Measurements from ENCODE around the gene MPP2.

Gene MPP2

GRCh38 chr17:43877451-43878155 is 29.7 kb downstream of the MPP2 start:
- TF ChIP-seq FOXM1 (IDR thresholded peaks at IDR 0.05; ENCODE audit: borderline replicate concordance, low read depth): no peak
- no peak for TF ChIP-seq NFIC (IDR thresholded peaks at IDR 0.05)
- TF ChIP-seq REST (IDR thresholded peaks at IDR 0.05; ENCODE audit: low read depth): no peak
- no peak for TF ChIP-seq ZBTB7A (IDR thresholded peaks at IDR 0.05; ENCODE audit: low read depth)
- TF ChIP-seq, protein P1, sequence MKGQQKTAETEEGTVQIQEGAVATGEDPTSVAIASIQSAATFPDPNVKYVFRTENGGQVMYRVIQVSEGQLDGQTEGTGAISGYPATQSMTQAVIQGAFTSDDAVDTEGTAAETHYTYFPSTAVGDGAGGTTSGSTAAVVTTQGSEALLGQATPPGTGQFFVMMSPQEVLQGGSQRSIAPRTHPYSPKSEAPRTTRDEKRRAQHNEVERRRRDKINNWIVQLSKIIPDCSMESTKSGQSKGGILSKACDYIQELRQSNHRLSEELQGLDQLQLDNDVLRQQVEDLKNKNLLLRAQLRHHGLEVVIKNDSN (IDR thresholded peaks at IDR 0.05): no peak
- TF ChIP-seq MAX (IDR thresholded peaks at IDR 0.05): no peak
- no peak for TF ChIP-seq CREB1 (IDR thresholded peaks at IDR 0.05; ENCODE audit: low read depth)
- TF ChIP-seq EP300 (IDR thresholded peaks at IDR 0.05; ENCODE audit: borderline replicate concordance): no peak
- TF ChIP-seq CEBPB (IDR thresholded peaks at IDR 0.05): no peak
- no peak for TF ChIP-seq YY1 (IDR thresholded peaks at IDR 0.05; ENCODE audit: low read depth)
- no peak for TF ChIP-seq EGR1 (IDR thresholded peaks at IDR 0.05)
- TF ChIP-seq TEAD4 (IDR thresholded peaks at IDR 0.05): no peak
- TF ChIP-seq RAD21 (IDR thresholded peaks at IDR 0.05; ENCODE audit: low read depth): no peak
- TF ChIP-seq TAF1 (IDR thresholded peaks at IDR 0.05; ENCODE audit: low read depth): no peak
- TF ChIP-seq TCF12 (IDR thresholded peaks at IDR 0.05; ENCODE audit: low read depth): no peak

- TF ChIP-seq RAD21 (IDR thresholded peaks at IDR 0.05; ENCODE audit: low read depth) (no peak), EP300 (IDR thresholded peaks at IDR 0.05; ENCODE audit: borderline replicate concordance) (no peak), CEBPB (IDR thresholded peaks at IDR 0.05) (no peak)
- TF ChIP-seq, protein P1 (IDR thresholded peaks at IDR 0.05): no peak
These were observed 30.3 kb downstream of the MPP2 start for GRCh38 chr17:43877031-43877430.

DNA sequence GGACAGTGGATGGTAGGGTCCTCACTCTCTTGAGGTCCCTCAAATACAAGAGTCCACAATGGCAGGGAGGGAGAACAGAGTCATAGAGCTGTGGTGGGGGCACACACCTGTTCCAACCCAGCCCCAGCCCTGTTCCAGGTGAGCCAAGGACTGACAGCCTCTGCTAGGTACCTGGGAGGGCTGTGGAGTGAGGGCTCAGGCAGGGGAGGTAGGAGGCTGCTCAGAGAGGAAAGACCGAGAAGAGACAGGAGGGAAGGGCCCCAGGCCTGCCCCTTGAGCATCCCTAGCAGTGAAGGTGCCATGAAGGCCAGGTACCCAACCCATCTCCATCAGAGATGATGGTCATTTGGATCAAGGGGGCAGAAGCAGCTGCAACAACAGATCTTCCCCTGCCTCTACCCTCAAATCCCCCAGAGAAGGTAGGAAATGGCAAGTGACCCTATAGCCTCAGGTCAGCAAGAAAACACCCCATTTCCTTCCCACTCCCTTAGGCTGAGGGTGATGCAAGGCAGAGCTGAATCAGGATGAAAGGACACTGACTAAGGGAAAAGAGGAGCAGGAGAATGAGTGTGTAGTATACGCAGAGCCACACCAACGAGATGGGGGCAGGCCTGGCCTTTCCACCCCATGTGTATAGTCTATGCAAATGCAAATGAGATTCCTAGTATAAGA is 31.7 kb downstream of the MPP2 start:
- TF ChIP-seq FOXM1 (IDR thresholded peaks at IDR 0.05; ENCODE audit: borderline replicate concordance, low read depth): no peak
- TF ChIP-seq CEBPB (IDR thresholded peaks at IDR 0.05): no peak
- no peak for TF ChIP-seq YY1 (IDR thresholded peaks at IDR 0.05; ENCODE audit: low read depth)
- TF ChIP-seq EP300 (IDR thresholded peaks at IDR 0.05; ENCODE audit: borderline replicate concordance): no peak
- no peak for TF ChIP-seq CREB1 (IDR thresholded peaks at IDR 0.05; ENCODE audit: low read depth)
- no peak for TF ChIP-seq EGR1 (IDR thresholded peaks at IDR 0.05)
- no peak for TF ChIP-seq TCF12 (IDR thresholded peaks at IDR 0.05; ENCODE audit: low read depth)
- TF ChIP-seq ZBTB7A (IDR thresholded peaks at IDR 0.05; ENCODE audit: low read depth): no peak
- no peak for TF ChIP-seq MAX (IDR thresholded peaks at IDR 0.05)
- TF ChIP-seq NFIC (IDR thresholded peaks at IDR 0.05): no peak
- TF ChIP-seq TEAD4 (IDR thresholded peaks at IDR 0.05): no peak
- no peak for TF ChIP-seq REST (IDR thresholded peaks at IDR 0.05; ENCODE audit: low read depth)

GRCh38 chr17:43874293-43874692 is 33.0 kb downstream of the MPP2 start:
- TF ChIP-seq YY1 (IDR thresholded peaks at IDR 0.05; ENCODE audit: low read depth) (no peak), FOXM1 (IDR thresholded peaks at IDR 0.05; ENCODE audit: borderline replicate concordance, low read depth) (no peak), ZBTB7A (IDR thresholded peaks at IDR 0.05; ENCODE audit: low read depth) (no peak), RAD21 (IDR thresholded peaks at IDR 0.05; ENCODE audit: low read depth) (no peak), TEAD4 (IDR thresholded peaks at IDR 0.05) (no peak)

DNA sequence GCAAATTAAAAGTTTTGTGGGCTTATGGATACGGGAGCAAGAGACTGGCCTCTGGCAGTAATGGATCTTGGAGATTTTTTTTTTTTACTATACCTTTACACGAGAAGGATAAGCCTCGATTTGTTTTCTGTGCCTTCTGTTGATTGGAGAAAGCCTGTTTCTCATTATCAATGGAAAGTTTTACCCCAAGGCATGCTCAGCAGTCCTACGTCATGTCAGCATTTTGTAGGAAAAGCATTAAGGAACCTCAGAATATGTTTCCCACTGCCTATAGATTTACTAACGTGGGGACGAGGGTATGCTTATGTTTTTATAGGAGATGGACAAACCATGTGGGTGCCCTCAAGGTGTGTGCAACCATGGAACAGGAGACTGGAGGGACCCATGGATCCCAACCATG is 33.5 kb downstream of the MPP2 start:
- TF ChIP-seq CREB1 (IDR thresholded peaks at IDR 0.05; ENCODE audit: low read depth): no peak
- TF ChIP-seq TAF1 (IDR thresholded peaks at IDR 0.05; ENCODE audit: low read depth): no peak
- TF ChIP-seq MAX (IDR thresholded peaks at IDR 0.05): no peak
- TF ChIP-seq TCF12 (IDR thresholded peaks at IDR 0.05; ENCODE audit: low read depth): no peak
- TF ChIP-seq YY1 (IDR thresholded peaks at IDR 0.05; ENCODE audit: low read depth): no peak
- no peak for TF ChIP-seq RAD21 (IDR thresholded peaks at IDR 0.05; ENCODE audit: low read depth)
- no peak for TF ChIP-seq TEAD4 (IDR thresholded peaks at IDR 0.05)
- TF ChIP-seq REST (IDR thresholded peaks at IDR 0.05; ENCODE audit: low read depth): no peak
- TF ChIP-seq CEBPB (IDR thresholded peaks at IDR 0.05): no peak
- TF ChIP-seq EP300 (IDR thresholded peaks at IDR 0.05; ENCODE audit: borderline replicate concordance): no peak
- TF ChIP-seq EGR1 (IDR thresholded peaks at IDR 0.05): no peak
- TF ChIP-seq, protein P1 (IDR thresholded peaks at IDR 0.05): no peak
- no peak for TF ChIP-seq ZBTB7A (IDR thresholded peaks at IDR 0.05; ENCODE audit: low read depth)
- TF ChIP-seq NFIC (IDR thresholded peaks at IDR 0.05): no peak
- TF ChIP-seq FOXM1 (IDR thresholded peaks at IDR 0.05; ENCODE audit: borderline replicate concordance, low read depth): no peak
